ENCODE measurements around the gene FABP6. TPM values are rescaled to one million over a fixed set of nuclear protein-coding genes. Genes with fewer than 3 reads are reported as not detected.

The FABP6 gene
- total RNA-seq, 1 experiment from 2014 or later = not detected

- intact Hi-C loops (cut with micrococcal nuclease) = no loop called here
- H3K27ac ChIP-seq (ENCODE audit: low read length) = no peak overlapping the region
- no peaks in the 10 kb centered on the region for H3K27me3 ChIP-seq (ENCODE audit: low read length)
- ATAC-seq = no peak; the same call in 1 of the 2 replicates
- ChIA-PET POLR2A (ENCODE audit: unreplicated experiment) (no interaction called here), CTCF (interaction anchor here (0.5 kb wide), 1 partner anchor 14 kb away, joined by 5 read pairs; no protein-coding TSS in a partner anchor)
- no TSS peak for BruUV-seq (replicated peaks)
- no peaks in the 10 kb centered on the region for H3K4me1 ChIP-seq (ENCODE audit: insufficient read depth, low read length)
- no peaks in the 10 kb centered on the region for H3K36me3 ChIP-seq (ENCODE audit: low read depth, low read length)
- no peak overlapping the region for H3K4me3 ChIP-seq (ENCODE audit: low read length)
- H2AFZ ChIP-seq (ENCODE audit: low read length) = no peak overlapping the region
- H4K20me1 ChIP-seq (ENCODE audit: low read length) = no peaks in the 10 kb centered on the region
- no peaks in the 10 kb centered on the region for H3K79me2 ChIP-seq (ENCODE audit: low read length)
- no peak for DNase-seq
- no peaks in the 10 kb centered on the region for H3F3A ChIP-seq (ENCODE audit: low read length, unreplicated experiment)
- no peaks in the 10 kb centered on the region for H3K9me3 ChIP-seq (ENCODE audit: low read length)
- H3K4me2 ChIP-seq (ENCODE audit: low read length) = no peak overlapping the region
- no peak overlapping the region for H3K9ac ChIP-seq (ENCODE audit: low read length)
- no peaks in the 10 kb centered on the region for H3K9me2 ChIP-seq (replicated peaks; ENCODE audit: low read length)
- TF ChIP-seq EZH2phosphoT487 (IDR thresholded peaks at IDR 0.05; ENCODE audit: borderline replicate concordance, low read length) (no peak), EZH2 (IDR thresholded peaks at IDR 0.05; ENCODE audit: low read length, unreplicated experiment) (no peak), CTCF (conservative IDR thresholded peaks at IDR 0.05; ENCODE audit: low read depth, low read length) (no peak)
These were observed 33.1 kb downstream of the FABP6 start for GRCh38 chr5:160262151-160263074.

- Histone ChIP-seq H3K27me3 (ENCODE audit: low read length) (no peaks in the 10 kb centered on the region), H3K4me3 (ENCODE audit: low read length) (no peak overlapping the region), H2AFZ (ENCODE audit: low read length) (no peak overlapping the region), H3F3A (ENCODE audit: low read length, unreplicated experiment) (no peaks in the 10 kb centered on the region), H3K4me1 (ENCODE audit: insufficient read depth, low read length) (no peaks in the 10 kb centered on the region), H3K9me2 (replicated peaks; ENCODE audit: low read length) (no peaks in the 10 kb centered on the region), H3K27ac (ENCODE audit: low read length) (no peak overlapping the region), H4K20me1 (ENCODE audit: low read length) (no peaks in the 10 kb centered on the region), H3K79me2 (ENCODE audit: low read length) (no peaks in the 10 kb centered on the region), H3K9ac (ENCODE audit: low read length) (no peak overlapping the region), H3K9me3 (ENCODE audit: low read length) (no peaks in the 10 kb centered on the region), H3K36me3 (ENCODE audit: low read depth, low read length) (no peaks in the 10 kb centered on the region), H3K4me2 (ENCODE audit: low read length) (no peak overlapping the region)
- POLR2A ChIA-PET (ENCODE audit: unreplicated experiment) = interaction anchor here (0.6 kb wide), 1 partner anchor 48 kb away, joined by 3 read pairs; no protein-coding TSS in a partner anchor
- no peak for DNase-seq
- BruUV-seq (replicated peaks) = no TSS peak
- ATAC-seq = no peak
- intact Hi-C loops (cut with micrococcal nuclease) = no loop called here
- no peak for TF ChIP-seq CTCF (conservative IDR thresholded peaks at IDR 0.05; ENCODE audit: low read depth, low read length)
- TF ChIP-seq EZH2 (IDR thresholded peaks at IDR 0.05; ENCODE audit: low read length, unreplicated experiment) = no peak
- TF ChIP-seq EZH2phosphoT487 (IDR thresholded peaks at IDR 0.05; ENCODE audit: borderline replicate concordance, low read length) = no peak
- CTCF ChIA-PET = interaction anchor here (0.5 kb wide), 1 partner anchor 13 kb away, joined by 5 read pairs; no protein-coding TSS in a partner anchor
These were observed 34.1 kb downstream of the FABP6 start for GRCh38 chr5:160263326-160263855.

Measured in PC-3 (cell line).